SK-N-SH treated with all-trans-retinoic acid at 6 μM for 48 hours (cell line): ENCODE results near the gene MAEL.

Experiments
- ARNTL ChIP-seq: fragments of 450-650 bp; formaldehyde crosslinking; IDR thresholded peaks from 2 replicates; pipeline ENCODE4 v1.5.0; 2020; ENCODE audit warnings: low read depth, mild to moderate bottlenecking, moderate library complexity, borderline replicate concordance
- CSDC2 ChIP-seq: fragments of 250-450 bp; sonication (Bioruptor Pico); IDR thresholded peaks from 2 replicates; pipeline ENCODE4 v1.5.0; 2020; ENCODE audit warnings: mild to moderate bottlenecking, moderate library complexity
- PATZ1 ChIP-seq: fragments of 250-450 bp; sonication (Bioruptor Pico); IDR thresholded peaks from 2 replicates; pipeline ENCODE4 v1.8.0; 2020; ENCODE audit warnings: mild to moderate bottlenecking, moderate library complexity, borderline replicate concordance
- POU6F1 ChIP-seq: fragments of 250-450 bp; sonication (Bioruptor Pico); IDR thresholded peaks from 2 replicates; pipeline ENCODE4 v1.8.0; 2021; ENCODE audit warnings: low read depth, mild to moderate bottlenecking, moderate library complexity, borderline replicate concordance
- RARB ChIP-seq: fragments of 250-450 bp; sonication (Bioruptor Pico); IDR thresholded peaks from 2 replicates; pipeline ENCODE4 v1.8.0; 2021; ENCODE audit warnings: mild to moderate bottlenecking, moderate library complexity
- SNAI2 ChIP-seq: fragments of 250-450 bp; sonication (Bioruptor Pico); IDR thresholded peaks from 2 replicates; pipeline ENCODE4 v1.5.0; 2020; ENCODE audit warnings: mild to moderate bottlenecking, moderate library complexity
- TCF4 ChIP-seq: fragments of 250-450 bp; sonication (Bioruptor Pico); IDR thresholded peaks from 2 replicates; pipeline ENCODE4 v1.8.0; 2021; ENCODE audit warnings: mild to moderate bottlenecking, moderate library complexity, borderline replicate concordance
- TSHZ2 ChIP-seq: fragments of 250-450 bp; sonication (Bioruptor Pico); IDR thresholded peaks from 2 replicates; pipeline ENCODE4 v1.5.0; 2020; ENCODE audit warnings: mild to moderate bottlenecking, moderate library complexity
- ZFP3 ChIP-seq: fragments of 250-450 bp; sonication (Bioruptor Pico); IDR thresholded peaks from 2 replicates; pipeline ENCODE4 v1.5.0; 2020; ENCODE audit warnings: mild to moderate bottlenecking, moderate library complexity
- ZNF565 ChIP-seq: fragments of 450-650 bp; formaldehyde crosslinking; conservative IDR thresholded peaks from 2 replicates; pipeline ENCODE4 v1.5.0; 2020; ENCODE audit warnings: low read depth, mild to moderate bottlenecking, moderate library complexity
- ZNF70 ChIP-seq: fragments of 450-650 bp; formaldehyde crosslinking; IDR thresholded peaks from 2 replicates; pipeline ENCODE4 v1.5.0; 2020; ENCODE audit warnings: mild to moderate bottlenecking, moderate library complexity

GRCh38 chr1:166947398-166948043, 41.6 kb upstream of the MAEL start:
- TF ChIP-seq RARB (CRISPR knock-in tag) (no peak), ZNF565 (CRISPR knock-in tag) (no peak), POU6F1 (no peak), SNAI2 (CRISPR knock-in tag) (no peak), CSDC2 (CRISPR knock-in tag) (no peak), TCF4 (CRISPR knock-in tag) (no peak), ARNTL (CRISPR knock-in tag) (no peak), ZFP3 (CRISPR knock-in tag) (no peak), PATZ1 (CRISPR knock-in tag) (no peak), ZNF70 (CRISPR knock-in tag) (no peak), TSHZ2 (CRISPR knock-in tag) (no peak)
